Stromal cell of bone marrow (primary cell): ENCODE results near the gene LILRB3.
"Not testable (repeated sequence)": the region's sequence is repeated elsewhere in the genome, so short reads cannot be mapped to it uniquely, and the experiment has no call there.

ENCODE experiments used
- DNase-seq: peaks from one replicate; pipeline ENCODE4 v3.0.0-alpha.2; 2012; ENCODE audit warnings: low read depth

Gene LILRB3

GRCh38 chr19:54242646-54243045, 19.8 kb upstream of the LILRB3 start, which contains the start of gene LILRA6:
LILRA6 (minus strand) TSS chr19:54242790.
- not testable (repeated sequence) for DNase-seq

- not testable (repeated sequence) for DNase-seq
Measured at GRCh38 chr19:54242234-54242633, 19.4 kb upstream of the LILRB3 start.

DNA sequence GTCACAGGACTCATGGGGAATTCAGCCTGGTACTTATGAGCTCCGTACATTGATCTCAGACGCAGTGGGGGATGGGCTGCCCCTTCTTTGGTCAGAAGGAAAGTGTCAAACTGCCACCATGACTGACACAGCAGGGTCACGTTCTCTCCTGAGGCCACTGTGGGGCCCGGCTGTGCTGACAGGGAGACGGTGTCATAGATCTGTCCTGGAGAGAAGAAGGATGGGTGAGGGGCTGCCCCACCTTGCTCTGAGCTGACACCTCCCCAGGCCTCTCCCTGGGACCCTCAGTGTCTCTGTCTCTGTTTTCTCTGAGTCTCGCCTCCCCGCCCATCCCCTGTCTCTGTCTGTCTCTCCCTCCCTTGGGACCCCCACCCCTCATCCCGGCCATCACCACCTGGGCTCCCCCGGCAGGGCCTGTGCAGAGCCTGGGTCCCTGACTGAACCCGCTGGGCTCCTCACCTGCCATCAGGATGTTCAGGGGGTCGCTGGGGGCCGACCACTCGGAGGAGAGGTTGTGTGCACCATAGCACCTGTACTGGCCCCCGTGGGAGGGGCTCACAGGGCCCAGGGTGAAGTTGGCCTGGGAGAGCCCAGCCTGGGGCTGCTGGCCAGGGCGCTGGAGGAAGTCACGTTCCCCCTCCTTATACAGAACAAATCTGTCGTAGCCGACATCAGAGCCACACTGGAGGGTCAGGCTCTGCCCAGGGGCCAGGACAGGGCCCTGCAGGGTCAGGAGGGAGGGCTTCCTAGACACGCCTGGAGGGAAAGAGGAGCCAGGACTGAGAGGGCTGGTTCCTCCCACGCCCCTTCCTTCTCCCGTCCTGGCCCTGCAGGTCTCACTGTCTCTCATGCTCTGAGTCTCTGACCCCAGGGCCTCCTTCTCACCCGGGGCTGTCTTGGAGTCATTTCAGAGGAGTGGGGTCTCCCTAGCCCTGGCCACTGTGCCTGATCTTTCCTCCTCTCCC, 17.8 kb upstream of the LILRB3 start:
- not testable (repeated sequence) for DNase-seq

DNA sequence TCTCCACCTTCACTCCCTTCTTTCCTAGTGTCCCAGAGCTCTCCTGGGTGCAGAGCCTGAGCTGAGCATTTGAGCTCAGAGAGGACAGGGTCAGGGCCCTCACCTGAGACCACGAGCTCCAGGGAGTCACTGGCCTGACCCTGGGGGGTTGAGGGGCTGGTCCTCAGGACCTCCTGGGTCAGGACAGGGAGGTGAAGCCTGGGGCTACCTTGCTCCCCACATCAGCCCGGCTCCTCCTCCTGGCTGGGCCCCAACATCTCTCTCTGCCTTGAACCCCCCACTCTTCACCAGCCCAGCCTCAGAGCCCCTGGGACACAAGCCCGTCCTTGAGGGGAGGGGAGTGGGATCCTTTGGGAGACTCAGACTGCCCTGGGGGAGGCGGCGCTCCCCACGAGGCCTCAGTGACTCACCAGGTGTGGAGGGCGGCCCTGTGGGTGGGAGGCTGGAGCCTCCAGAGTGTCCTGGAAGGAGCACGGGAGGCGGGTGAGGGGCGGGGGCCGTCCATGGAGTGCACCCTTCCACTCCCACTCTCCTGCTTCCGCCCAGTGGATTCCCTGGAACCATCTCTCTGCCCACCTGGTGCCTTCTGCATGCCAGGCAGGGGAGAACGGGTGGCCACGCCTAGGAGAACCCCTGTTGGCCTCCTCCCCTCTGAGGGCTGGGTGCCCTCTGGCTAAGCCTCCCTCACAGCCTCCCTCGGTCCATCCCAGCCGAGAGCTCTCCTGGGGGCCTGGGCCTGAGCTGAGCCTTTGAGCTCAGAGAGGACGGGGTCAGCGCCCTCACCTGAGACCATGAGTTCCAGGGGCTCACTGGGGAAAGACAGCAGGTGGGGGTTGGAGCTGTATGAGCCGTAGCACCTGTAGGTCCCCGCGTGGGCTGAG, 16.9 kb upstream of the LILRB3 start:
- not testable (repeated sequence) for DNase-seq

DNA sequence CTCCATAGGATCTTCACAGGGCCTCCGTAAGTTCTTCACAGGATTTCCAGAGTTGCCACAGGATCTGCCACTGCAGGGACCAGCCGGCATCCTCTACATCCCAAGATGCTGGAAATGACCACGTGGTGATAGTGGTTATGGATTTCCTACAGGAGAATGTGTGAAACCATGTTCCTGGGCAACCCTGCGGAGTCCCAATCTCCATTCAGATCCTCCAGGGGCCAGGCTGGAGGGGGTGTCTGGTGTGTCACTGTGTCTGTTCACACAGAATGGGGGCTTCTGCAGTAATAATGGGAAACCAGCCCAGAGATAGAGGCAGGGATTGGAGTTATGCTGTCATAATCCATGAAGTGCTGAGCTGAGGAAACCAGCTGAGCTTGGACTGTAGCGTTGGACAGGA, 11.1 kb upstream of the LILRB3 start:
- no peak for DNase-seq

DNA sequence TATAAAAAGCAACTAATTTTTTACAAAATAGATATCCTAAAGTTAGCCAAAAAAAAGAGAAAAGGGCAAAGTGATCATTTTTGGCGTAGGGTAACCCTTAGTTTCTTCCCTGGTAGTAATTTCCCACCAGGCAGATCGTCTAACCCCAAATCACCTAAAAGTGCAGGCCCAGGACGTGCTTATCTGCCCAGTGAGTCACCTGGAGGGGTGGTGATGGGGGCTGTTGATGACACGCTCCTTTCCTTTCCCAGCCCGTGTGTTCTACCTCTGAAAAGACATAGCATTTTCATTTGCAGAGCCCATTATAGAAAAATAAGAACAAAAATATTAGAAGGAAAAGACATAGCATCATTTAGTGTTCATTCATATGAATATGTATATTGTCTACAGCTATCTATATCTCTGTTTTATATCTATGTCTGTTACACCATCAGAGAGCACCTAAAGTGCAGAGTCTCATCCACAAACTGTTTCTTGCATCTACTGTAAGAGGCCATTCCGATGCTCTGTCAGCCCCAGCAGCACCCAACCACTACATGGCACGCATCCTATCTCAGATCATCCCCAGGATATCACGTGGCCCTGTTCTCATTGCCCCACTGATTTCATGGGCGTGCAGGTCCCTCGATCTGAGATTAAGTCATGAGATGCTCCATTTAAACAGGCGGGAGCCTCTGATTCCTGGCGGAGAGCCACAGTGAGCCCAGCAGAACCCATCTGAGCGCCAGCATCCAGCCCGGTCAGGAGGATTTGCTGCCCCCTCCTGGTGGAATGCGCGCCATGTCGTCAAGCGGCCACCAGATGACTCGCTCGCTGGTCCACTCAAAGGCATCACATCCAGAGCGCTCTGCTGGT, 8.5 kb upstream of the LILRB3 start:
- peak; percentile 45 for DNase-seq

DNA sequence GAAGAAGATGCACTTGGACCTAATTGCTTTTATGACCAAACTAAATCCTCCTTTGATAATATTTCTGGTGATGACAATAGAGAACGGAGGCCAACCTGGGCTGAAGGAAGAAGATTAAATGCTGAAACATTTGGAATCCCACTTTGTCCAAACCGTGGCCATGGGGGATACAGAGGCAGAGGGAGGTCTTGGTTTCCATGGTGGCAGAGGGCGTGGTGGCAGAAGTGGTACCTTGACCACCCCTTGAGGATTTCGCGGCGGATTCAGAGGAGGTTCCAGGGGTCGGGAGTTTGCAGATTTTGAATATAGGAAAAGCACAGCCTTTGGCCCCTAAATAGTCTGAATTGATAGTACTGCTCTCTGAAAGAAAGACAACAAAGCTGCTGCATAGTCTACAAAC, 7.2 kb upstream of the LILRB3 start:
- DNase-seq = no peak

DNA sequence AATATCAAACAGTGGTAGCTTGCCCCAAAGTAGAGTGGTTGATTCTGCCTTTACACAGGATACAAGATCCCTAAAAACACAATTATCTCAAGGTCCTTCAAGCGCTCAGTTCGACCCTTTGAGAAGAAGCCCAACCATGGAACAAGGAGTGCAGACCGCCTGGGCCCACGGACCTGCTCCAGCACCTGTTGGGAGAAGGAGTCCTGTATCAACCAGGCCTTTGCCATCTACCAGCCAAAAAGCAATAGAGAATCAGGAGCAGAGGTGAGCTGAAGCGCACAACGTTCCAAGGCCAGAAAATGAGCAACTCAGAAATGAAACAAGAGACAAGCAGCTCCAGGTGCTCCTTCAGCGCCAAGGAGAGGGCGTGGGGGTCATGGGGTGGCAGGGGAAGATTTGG, 6.3 kb upstream of the LILRB3 start:
- no peak for DNase-seq

DNA sequence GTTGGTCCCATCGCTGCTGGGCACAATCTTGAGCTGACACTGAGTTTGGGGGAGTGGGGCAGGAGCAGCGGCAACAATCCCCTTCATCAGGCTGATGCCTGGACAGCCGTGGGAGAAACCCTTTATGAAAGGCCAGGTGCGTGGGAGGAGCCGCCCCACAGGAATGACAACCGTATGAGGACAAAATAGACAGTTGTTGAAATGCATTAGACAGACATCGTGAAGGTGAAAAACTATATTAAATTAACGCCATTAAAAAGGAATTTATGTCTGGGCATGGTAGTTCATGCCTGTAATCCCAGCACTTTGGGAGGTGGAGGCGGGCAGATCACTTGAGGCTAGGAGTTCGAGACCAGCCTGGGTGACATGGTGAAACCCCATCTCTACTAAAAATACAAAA, 1.8 kb upstream of the LILRB3 start:
- not testable (repeated sequence) for DNase-seq

GRCh38 chr19:54223937-54224281, 1.1 kb upstream of the LILRB3 start:
- not testable (repeated sequence) for DNase-seq

DNA sequence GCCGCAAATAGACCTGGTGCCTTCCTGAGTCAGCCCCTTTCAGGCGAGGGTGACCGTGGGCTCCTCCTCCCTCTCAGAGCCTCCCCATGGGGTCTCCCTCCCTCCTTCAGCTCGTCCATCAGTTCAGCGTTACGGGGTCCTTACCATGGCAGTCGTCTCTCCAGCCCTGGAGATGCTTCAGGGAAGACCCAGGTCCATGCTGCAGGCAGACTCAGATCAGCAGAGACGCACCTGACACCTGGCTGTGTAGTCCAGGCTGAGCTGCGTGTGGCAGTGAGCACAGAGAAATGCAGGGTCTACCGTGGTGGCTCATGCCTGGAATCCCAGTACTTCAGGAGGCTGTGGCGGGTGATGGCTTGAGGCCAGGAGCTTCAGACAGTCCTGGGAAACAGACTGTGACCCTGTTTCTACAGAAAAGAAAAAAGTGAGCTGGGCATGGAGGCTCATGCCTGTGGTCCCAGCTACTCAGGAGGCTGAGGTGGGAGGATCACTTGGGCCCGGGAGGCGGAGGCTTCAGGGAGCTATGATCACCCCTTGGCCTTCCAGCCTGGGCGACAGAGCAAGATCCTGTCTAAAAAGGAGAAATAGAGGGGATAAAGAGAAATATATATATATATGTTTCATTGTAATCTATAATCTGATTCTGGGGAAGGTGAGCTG, 600 bp upstream of the LILRB3 start:
- not testable (repeated sequence) for DNase-seq

DNA sequence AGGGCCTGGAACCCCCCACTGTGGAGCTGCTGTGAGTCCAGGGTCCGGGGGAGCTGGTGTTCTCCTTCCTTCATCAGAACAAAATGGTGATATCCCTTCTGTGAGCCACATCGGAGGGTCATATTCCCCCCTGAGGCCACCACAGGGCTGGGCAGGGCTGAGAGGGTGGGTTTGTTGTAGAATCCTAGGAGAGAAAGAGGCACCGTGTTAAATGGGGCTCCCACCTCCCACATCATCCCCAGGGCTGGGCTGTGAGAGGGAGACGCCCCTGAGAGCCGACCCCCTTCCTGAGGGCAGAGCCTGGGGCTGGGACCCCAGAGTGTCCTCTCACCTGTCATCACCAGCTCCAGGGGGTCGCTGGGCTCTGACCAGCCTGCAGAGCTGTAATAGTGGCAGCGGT, 860 bp downstream of the LILRB3 start:
- not testable (repeated sequence) for DNase-seq

- not testable (repeated sequence) for DNase-seq
Measured at GRCh38 chr19:54219702-54220101, 3.1 kb downstream of the LILRB3 start.

- DNase-seq = no peak
Measured at GRCh38 chr19:54218960-54219661, 3.7 kb downstream of the LILRB3 start.

DNA sequence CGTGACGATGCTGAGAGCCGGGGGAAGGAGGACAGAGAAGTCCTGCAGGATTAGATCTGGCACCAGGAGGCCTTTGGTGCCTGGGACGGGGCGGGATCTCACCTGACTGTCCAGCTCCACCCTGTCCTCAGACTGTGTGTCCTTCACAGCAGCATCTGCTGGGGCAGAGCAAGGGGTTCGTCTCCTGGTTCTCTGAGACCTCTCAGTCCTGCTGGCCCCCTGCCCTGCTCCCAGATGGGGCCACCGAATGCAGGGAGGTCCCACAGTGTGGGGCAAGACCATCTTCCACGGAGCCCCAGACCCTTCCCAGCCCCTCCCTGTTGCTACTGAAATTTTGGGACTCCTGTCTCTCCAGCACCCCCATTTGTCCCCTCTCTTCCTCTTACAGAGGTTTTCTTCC, 4.5 kb downstream of the LILRB3 start:
- DNase-seq = no peak

DNA sequence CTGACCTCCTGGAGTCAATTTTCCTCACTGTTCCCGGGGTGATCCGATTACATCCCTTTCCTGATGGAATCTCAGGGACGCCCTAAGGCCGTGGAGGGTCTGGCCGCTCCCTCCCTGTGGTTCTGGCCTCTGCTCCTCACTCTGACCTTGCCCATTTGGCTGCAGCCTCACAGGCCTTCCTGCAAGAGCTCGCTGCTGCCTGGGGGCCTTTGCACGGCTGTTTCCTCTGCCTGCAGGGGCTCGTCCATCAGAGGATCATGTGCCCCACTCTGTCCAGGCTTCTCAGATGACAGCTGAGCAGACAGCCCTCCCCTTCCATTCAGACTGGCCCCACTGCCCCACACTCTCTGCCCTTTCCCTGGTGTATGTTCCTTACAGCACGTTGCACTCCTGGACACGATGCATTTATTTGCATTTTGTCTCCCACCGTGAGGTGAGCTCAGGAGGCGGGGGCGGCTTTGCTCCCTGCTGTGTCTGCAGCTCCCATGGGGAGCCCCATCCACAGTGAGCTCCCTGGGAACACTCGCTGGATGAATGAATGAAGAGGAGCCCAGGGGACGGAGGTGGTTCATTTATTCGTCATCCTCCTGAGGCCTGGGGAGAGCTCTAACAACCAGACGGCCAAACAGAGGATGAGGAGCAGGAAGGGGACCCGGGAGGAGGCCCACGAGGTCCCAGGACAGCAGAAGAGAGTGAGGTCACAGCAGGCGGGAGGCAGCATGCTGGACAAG, 5.1 kb downstream of the LILRB3 start:
- DNase-seq = not testable (repeated sequence)

- no peak for DNase-seq
Measured at GRCh38 chr19:54216869-54217268, 5.9 kb downstream of the LILRB3 start.

- DNase-seq = not testable (repeated sequence)
Measured at GRCh38 chr19:54214734-54215133, 8.1 kb downstream of the LILRB3 start.

DNA sequence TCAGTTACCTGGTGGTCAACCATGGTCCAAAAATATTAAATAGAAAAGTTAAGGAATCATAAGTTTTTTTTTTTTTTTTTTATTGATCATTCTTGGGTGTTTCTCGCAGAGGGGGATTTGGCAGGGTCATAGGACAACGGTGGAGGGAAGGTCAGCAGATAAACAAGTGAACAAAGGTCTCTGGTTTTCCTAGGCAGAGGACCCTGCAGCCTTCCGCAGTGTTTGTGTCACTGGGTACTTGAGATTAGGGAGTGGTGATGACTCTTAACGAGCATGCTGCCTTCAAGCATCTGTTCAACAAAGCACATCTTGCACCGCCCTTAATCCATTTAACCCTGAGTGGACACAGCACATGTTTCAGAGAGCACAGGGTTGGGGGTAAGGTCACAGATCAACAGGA, 8.6 kb downstream of the LILRB3 start:
- not testable (repeated sequence) for DNase-seq

- DNase-seq = no peak
Measured at GRCh38 chr19:54211235-54211634, 11.6 kb downstream of the LILRB3 start.
